ENCODE results near the gene FAM72D.
"Not testable (repeated sequence)": the region's sequence is repeated elsewhere in the genome, so short reads cannot be mapped to it uniquely, and the experiment has no call there.

Gene FAM72D

GRCh38 chr1:145095284-145096057, at the start of gene FAM72D, which contains the start of gene SRGAP2B:
Gene FAM72D (plus strand): TSS chr1:145095974. CDS start chr1:145096848, 874 bp downstream.
Gene SRGAP2B (minus strand): TSS chr1:145095328. CDS start chr1:145092901, 2,427 bp downstream.
- DNase-seq, result not testable (repeated sequence)

GRCh38 chr1:145047553-145047952, 48.2 kb upstream of the FAM72D start:
- not testable (repeated sequence) for DNase-seq

GRCh38 chr1:145048181-145048856, 47.5 kb upstream of the FAM72D start:
- DNase-seq, result not testable (repeated sequence)

DNA sequence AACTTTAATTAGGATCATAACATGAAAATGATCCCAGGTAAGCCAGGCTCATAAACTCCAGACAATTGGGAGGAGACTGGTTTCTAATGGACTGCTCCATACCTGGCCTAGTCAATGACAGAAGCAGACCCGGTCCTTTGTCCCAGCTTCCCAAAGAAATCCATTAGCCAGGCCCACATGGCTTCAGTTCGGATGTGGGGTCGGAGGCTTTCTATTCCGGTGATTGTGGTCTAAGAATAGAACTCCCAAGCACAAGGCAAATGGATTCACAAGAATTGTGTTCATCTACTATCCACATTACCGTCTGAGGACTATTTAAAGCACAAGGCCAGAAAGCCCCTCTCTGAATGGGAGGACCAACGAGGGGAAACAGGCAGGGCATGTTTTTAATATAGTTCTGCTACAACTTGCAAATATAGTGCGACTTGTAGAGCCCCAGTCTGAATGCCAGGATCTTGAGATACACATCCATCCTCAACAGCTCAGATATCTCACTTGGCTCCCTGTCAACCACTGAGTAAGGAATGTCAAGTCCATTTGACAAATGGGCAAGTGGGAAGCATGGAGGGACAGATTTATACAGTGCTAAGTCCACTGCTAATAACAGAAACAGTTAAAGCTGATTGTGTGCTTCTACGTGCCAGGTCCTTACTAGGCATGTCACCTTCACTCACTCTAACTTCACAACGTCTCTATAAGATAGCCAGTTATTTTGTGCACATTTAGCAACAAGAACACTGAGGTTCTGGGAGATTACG, 43.6 kb upstream of the FAM72D start:
- not testable (repeated sequence) for DNase-seq

- not testable (repeated sequence) for DNase-seq
Observed at GRCh38 chr1:145053428-145053827, 42.3 kb upstream of the FAM72D start.

DNA sequence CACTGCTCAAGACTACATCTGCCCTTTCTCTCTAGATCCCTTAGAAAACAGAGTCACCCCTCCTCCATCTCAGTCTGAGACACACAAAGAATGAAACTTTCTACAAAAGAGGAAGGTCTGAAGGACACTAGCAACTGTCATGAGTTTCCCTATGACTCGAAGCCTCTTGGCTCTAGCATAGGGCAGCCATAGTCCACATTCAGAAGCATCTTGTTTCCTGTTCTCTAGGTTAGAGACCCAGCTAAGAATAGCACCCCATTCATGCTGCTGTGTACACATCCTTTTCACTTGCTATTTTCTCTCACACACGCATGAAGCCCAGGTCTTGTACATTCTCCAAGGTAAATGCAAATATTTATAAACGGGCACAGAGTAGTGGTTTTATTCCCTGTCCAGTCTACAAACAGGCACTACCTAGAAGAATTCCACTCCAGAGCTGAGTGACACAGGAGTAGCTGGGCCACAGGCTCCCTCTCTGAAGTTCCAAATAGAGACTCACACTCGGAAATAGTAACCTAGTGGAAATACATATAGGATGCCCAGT, 40.5 kb upstream of the FAM72D start:
- not testable (repeated sequence) for DNase-seq

DNA sequence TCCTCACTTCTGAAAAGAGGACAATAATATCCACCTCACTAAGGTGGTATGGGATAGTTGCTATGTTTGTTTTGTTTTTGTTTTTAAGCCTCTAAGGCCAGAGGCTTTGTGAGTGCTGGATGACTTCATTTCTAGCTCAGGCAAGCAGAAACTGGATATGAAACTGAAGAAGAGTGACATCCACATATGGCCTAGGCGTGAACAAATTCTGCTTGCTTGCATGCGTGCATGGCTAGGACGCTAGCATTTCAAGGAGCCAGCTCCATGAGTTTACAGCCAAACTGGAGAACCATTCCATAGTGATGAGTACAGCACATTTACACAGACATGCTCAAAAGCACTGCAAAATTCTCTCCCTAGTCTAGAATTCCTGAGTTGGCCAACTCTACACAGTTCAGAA, 37.6 kb upstream of the FAM72D start:
- not testable (repeated sequence) for DNase-seq

GRCh38 chr1:145063285-145063684, 32.5 kb upstream of the FAM72D start:
- not testable (repeated sequence) for DNase-seq

DNA sequence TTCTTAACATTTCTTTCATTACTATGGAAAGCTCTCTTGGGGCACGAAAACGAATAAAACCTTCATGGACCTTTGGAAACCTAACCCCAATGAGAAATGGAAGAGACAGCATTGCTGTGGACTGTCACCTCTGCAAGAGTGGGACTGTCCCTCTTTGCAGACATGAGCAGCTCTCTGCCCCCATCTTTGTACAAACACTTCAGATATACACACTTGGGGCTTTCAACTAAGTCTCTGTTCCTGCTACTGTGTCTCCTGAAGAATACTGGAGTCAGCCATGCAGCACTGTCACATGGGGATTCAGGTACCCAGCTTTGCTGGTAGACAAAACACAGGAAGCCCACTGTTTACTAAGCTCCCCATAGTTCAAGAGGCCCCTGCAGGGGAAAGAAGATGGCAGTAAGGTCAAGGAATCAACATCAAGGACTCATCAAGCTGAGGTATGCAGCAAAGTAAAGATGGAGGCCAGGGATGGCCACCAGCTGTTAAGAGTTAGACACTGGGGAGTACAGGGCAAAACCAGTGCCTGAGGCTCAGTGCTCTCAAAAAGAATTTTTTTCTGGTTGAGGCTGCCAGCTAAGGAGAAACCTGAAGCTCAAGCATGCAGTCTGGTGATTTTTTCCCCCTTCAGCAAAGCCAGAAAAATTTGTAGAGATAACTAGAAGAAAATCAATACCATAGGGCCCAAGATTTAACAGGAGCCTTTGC, 31.7 kb upstream of the FAM72D start:
- DNase-seq, result not testable (repeated sequence)

- DNase-seq, result not testable (repeated sequence)
Observed at GRCh38 chr1:145065194-145065826, 30.5 kb upstream of the FAM72D start.

GRCh38 chr1:145066486-145066885, 29.3 kb upstream of the FAM72D start:
- not testable (repeated sequence) for DNase-seq

- DNase-seq, result not testable (repeated sequence)
Observed at GRCh38 chr1:145071569-145071968, 24.2 kb upstream of the FAM72D start.

DNA sequence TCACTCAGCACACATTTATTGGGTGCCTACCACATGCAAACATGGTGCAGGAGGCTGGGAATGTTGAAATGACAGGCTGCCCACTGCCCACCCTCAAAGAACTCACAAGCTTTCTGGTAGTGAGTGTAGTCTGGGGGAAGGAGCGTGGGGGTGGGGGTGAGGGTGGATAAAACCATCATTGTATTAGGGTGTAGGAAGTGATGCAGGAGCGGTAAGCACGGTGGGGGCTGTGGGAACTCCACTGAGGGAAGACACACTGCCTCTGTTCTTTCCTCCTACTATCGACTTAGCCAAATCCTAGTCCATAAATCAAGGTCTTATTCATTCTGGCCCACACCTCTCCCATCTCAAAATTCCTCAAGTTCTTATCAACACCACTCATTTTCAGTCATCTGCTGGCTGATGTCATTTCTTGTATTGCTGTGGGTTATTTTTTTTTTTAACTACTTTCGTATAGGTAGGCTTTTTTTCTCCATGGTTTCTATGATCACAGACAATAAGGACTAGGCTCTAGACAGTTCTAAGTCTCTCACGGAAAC, 21.7 kb upstream of the FAM72D start:
- not testable (repeated sequence) for DNase-seq

GRCh38 chr1:145076877-145077276, 18.9 kb upstream of the FAM72D start:
- DNase-seq, result not testable (repeated sequence)

DNA sequence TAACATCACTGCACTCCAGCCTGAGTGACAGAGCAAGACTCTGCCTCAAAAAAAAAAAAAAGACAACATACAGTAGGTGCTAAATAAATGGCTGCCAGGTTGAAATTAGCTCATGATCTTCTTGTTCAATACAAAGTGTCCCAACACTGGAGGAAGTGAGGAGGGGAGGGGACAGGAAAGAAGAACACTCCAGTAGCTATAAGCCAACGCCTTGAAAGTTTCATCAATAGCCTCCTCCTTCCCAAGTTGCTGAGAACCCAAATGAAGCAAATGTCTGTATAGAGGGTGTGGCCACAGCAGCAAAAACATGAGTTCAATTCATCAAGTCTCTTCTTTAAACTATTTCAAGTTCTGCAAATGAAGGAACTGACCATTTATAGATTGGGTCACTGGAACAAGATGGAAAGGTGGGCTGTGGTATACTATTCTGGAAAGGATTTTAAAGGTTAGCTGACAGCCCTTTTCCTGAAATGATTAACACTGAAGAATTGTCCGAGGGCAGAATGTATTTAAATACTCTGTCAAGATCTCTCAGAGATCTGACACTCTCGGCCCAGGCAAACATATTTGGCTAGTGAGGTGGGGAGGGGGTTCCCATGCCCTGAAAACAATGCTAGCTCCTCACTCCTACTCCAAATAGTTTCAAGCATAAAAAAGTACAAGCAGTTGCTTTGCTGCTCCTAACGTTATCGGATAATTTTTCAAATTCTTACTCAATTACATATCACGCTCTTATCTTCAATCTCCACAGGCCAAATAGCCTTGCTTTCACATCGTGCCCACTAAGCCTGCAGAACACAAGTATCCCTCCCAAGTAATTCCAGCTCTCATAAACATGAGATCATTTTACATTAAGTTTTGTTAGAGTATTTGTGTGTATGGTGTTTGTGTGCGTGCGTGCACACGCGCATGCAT, 17.6 kb upstream of the FAM72D start:
- DNase-seq, result not testable (repeated sequence)

DNA sequence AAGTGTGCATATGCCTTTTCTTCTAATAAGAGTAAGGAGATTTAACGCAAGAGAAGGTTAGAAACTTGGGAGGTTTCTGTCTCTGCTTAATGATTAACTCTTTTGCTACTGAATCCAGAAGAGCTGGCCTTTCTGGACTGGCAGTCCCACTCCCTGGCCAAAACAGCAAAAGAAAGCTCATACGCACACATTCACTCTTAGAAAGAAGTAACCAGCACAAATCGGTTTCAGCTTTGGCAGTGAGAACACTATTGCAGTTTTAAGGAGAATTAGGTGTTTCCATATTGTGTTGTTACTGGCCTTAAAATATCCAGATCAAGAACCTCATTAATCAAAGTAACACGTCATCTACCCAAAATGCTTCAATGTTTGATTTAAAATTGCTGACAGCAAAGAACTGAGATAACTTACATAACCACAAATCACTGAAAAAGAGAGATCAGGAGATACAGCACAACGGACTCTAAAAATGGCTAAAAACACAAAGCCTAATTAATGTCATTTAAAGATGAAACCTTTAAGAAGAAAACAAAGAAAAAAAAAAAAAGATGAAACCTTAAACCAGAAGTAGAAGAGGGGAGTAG, 16.9 kb upstream of the FAM72D start:
- DNase-seq, result not testable (repeated sequence)

DNA sequence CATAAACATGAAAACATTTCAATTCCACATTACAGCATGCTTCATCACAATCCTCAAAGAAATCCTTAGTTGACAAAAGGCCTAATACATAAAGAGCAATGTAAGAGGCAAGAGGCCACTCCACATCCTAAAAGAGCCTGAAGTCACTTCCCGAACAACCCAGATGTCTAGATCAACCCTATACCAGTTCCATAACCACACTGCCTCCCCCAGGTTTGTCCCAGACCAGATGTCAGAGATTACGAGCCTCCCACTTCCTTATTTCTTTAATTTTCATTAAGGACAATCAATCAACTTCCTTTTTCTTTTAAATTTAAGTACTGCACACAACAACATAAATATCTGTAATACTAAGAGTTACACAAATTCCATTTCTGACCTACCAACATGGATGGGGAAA, 16.0 kb upstream of the FAM72D start:
- DNase-seq, result not testable (repeated sequence)

DNA sequence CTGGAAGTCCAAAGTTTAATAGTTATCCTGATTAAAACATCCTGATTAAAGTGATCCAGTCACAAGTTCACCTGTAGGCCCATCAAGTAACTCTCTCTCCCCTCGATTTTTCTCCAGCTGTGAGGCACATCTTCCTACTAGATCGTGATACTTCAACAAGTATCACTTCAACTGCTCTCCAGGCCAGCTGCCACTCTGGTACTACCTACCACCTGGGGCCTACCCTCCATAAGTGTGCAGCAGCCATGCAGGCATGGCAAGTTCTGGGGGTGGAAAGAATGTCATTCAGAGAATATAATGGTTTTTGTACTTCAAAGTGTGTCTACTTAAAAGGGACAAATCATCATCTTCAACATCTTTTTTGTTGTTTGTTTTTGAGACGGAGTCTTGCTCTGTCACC, 15.6 kb upstream of the FAM72D start:
- DNase-seq, result not testable (repeated sequence)

DNA sequence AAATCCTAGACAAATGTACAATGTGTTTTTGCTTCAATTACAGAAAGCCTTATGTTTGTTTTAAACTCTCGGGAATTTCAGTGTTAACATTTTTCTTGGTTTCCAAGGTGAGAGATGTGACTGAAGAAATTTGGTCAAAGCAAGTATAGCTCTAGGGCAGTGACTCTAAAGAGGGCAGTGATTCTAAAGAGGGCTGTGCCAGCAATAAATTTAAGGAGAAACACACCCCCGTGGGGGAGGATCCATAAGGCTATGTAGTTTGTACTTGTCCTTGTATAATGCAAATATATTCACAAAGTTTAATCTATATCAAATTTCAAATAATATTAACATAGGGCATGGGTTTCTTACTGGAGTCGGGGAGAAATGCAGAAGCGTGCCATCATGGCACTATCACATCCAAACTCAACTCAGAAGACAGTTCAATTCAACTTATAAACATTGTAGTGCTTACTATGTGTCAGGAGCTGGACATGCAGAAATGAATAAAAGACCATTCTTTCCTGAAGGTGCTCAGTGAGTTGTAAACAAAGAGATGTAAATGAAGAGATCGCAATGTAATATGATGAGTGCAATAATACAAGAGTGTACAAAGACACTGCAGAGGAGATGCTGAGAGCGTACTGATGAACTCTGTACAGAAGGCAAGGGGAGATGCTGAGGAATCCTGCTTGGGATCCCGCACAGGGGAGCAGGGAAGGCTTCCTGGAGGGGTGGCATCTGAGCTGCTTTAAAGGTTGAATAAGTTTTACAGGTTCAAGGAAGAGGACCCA, 13.1 kb upstream of the FAM72D start:
- DNase-seq, result not testable (repeated sequence)
